Astrocyte (in vitro differentiated cells and primary cell): ENCODE results near the gene GABBR2. TPM values are rescaled to one million over a fixed set of nuclear protein-coding genes. Genes with fewer than 3 reads are reported as not detected.

Experiments used
- DNase-seq: peaks from one replicate; pipeline ENCODE4 v3.0.0-alpha.2; 2010; ENCODE audit warnings: low read depth
- FAIRE-seq: peaks from 2 replicates; lab custom pipeline; 2011; peaks lifted over from hg19 to GRCh38; lab: Jason Lieb, UNC
- H2AFZ ChIP-seq: 2 replicates; pipeline ENCODE4 v1.6.0; 2012; ENCODE audit warnings: low read depth, low read length, inconsistent platforms
- H3K27ac ChIP-seq: 2 replicates; pipeline ENCODE4 v1.5.1; 2011; ENCODE audit warnings: low read depth, low read length, inconsistent platforms
- H3K27me3 ChIP-seq: 2 replicates; pipeline ENCODE4 v1.6.0; 2011; ENCODE audit warnings: low read length, inconsistent platforms; ENCODE audit not compliant: insufficient read depth
- H3K36me3 ChIP-seq: 2 replicates; pipeline ENCODE4 v1.5.1; 2011; ENCODE audit warnings: low read length, inconsistent platforms; ENCODE audit not compliant: insufficient read depth
- H3K4me1 ChIP-seq: 2 replicates; pipeline ENCODE4 v1.5.1; 2011; ENCODE audit warnings: low read length, inconsistent platforms; ENCODE audit not compliant: insufficient read depth
- H3K4me2 ChIP-seq: 2 replicates; pipeline ENCODE4 v1.6.0; 2012; ENCODE audit warnings: low read length, inconsistent platforms
- H3K4me3 ChIP-seq: 2 replicates; pipeline ENCODE4 v1.5.1; 2011; ENCODE audit warnings: low read depth, mild to moderate bottlenecking, low read length, inconsistent platforms; ENCODE audit not compliant: insufficient read depth
- H3K79me2 ChIP-seq: 2 replicates; pipeline ENCODE4 v1.6.0; 2012; ENCODE audit warnings: mild to moderate bottlenecking, low read length, inconsistent platforms; ENCODE audit not compliant: insufficient read depth
- H3K9ac ChIP-seq: 2 replicates; pipeline ENCODE4 v1.6.0; 2012; ENCODE audit warnings: mild to moderate bottlenecking, low read length, inconsistent platforms
- H3K9me3 ChIP-seq: 2 replicates; pipeline ENCODE4 v1.5.1; 2012; ENCODE audit warnings: low read depth, mild to moderate bottlenecking, low read length, inconsistent platforms; ENCODE audit not compliant: insufficient read depth
- H4K20me1 ChIP-seq: 2 replicates; pipeline ENCODE4 v1.6.0; 2012; ENCODE audit warnings: low read length, inconsistent platforms; ENCODE audit not compliant: insufficient read depth
- H3K27ac Mint-ChIP-seq: one replicate; pipeline ENCODE4 v1.8.0; 2021; ENCODE audit warnings: mild to moderate bottlenecking, mixed read lengths; ENCODE audit not compliant: unreplicated experiment
- H3K27me3 Mint-ChIP-seq: one replicate; pipeline ENCODE4 v1.8.0; 2021; ENCODE audit warnings: low read depth, mixed read lengths; ENCODE audit not compliant: unreplicated experiment
- H3K36me3 Mint-ChIP-seq: one replicate; pipeline ENCODE4 v1.8.0; 2021; ENCODE audit warnings: low read depth, mixed read lengths; ENCODE audit not compliant: unreplicated experiment
- H3K4me1 Mint-ChIP-seq: one replicate; pipeline ENCODE4 v1.8.0; 2021; ENCODE audit warnings: low read depth, mixed read lengths; ENCODE audit not compliant: unreplicated experiment
- H3K4me3 Mint-ChIP-seq: one replicate; pipeline ENCODE4 v1.8.0; 2021; ENCODE audit warnings: mild to moderate bottlenecking, moderate library complexity, mixed read lengths; ENCODE audit not compliant: unreplicated experiment
- H3K9me3 Mint-ChIP-seq: one replicate; pipeline ENCODE4 v1.8.0; 2021; ENCODE audit warnings: mild to moderate bottlenecking, mixed read lengths; ENCODE audit not compliant: unreplicated experiment
- EZH2 ChIP-seq: IDR thresholded peaks from 2 replicates; pipeline ENCODE4 v1.6.1; 2012; ENCODE audit warnings: mild to moderate bottlenecking, low read length, inconsistent platforms; ENCODE audit not compliant: insufficient read depth
- total RNA-seq: library from RNA; stranded (reverse); gene quantifications from 2 replicates; pipeline ENCODE4 v1.2.1, GENCODE V29; 2021
- TF ChIP-seq, protein P1 (sequence below): IDR thresholded peaks from 2 replicates; pipeline ENCODE4 v1.5.1; 2011; ENCODE audit warnings: low read depth, mild to moderate bottlenecking, inconsistent platforms, low read length, moderate library complexity; ENCODE audit not compliant: insufficient read depth

Gene GABBR2
- total RNA-seq, 1 donor from 2014 or later = 2.0 TPM

DNA sequence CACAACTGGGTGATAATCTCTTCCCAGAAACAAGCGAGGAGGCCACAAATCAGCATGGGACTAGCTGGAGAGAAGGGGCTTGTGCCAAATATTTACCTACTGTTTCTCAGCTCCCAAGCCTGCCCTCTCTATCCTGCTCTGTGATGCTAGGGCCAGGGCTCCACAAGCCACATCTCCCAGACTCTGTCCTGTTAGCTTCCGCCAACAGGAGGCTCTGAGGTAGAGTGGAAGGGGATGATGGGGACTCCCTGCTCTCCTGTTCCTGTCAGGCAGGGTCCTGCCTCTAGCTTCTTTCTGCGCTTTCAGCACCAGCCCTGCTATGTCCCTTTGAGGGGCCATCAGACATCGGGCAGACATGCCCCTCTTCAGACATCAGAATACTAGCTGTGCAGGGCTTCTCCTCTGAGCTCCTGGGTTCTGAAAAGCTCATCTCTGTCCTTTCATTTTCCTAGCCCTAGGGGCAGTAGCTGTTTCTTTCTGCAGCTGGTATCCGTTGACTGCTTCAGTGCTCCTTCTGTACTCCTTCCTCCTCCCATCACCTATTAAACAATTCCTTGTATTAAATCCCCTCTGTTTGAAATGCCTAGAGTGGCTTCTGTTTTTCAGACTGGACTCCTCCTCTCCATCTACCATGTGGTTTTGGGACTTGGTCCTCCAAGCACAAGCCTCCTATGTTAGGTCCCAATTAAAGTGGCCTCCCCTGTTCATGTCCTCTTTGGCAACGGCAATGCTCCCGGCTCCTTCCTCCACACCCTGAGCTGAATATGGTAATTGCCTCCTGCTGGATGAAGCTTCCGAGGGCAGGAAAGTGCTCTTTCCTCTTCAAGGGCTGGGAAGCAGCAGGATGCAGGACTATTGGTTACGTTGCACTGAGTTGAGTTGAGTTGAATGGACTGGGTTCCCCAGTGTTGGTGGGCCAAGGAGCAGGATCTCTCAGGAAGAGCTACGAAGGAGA is 292.2 kb downstream of the GABBR2 start:
- DNase-seq (no peak), FAIRE-seq (no peak)
- peaks cover 15% of the 10 kb centered on the region for H3K9me3 Mint-ChIP-seq
- Histone ChIP-seq H3K27me3 (peaks cover 3% of the 10 kb centered on the region), H3K79me2 (no peaks in the 10 kb centered on the region), H3K36me3 (no peaks in the 10 kb centered on the region), H3K9ac (no peak overlapping the region), H3K4me3 (no peak overlapping the region), H2AFZ (no peak overlapping the region), H3K27ac (no peak overlapping the region), H3K4me1 (no peaks in the 10 kb centered on the region), H4K20me1 (no peaks in the 10 kb centered on the region), H3K9me3 (no peaks in the 10 kb centered on the region), H3K4me2 (no peak overlapping the region)
- peaks cover 3% of the 10 kb centered on the region for H3K36me3 Mint-ChIP-seq
- no peak for TF ChIP-seq EZH2
- TF ChIP-seq, protein P1, sequence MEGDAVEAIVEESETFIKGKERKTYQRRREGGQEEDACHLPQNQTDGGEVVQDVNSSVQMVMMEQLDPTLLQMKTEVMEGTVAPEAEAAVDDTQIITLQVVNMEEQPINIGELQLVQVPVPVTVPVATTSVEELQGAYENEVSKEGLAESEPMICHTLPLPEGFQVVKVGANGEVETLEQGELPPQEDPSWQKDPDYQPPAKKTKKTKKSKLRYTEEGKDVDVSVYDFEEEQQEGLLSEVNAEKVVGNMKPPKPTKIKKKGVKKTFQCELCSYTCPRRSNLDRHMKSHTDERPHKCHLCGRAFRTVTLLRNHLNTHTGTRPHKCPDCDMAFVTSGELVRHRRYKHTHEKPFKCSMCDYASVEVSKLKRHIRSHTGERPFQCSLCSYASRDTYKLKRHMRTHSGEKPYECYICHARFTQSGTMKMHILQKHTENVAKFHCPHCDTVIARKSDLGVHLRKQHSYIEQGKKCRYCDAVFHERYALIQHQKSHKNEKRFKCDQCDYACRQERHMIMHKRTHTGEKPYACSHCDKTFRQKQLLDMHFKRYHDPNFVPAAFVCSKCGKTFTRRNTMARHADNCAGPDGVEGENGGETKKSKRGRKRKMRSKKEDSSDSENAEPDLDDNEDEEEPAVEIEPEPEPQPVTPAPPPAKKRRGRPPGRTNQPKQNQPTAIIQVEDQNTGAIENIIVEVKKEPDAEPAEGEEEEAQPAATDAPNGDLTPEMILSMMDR = no peak
- peaks cover 43% of the 10 kb centered on the region for H3K27me3 Mint-ChIP-seq
- H3K27ac Mint-ChIP-seq = no peak overlapping the region
- H3K4me3 Mint-ChIP-seq = no peak overlapping the region
- H3K4me1 Mint-ChIP-seq = no peaks in the 10 kb centered on the region

DNA sequence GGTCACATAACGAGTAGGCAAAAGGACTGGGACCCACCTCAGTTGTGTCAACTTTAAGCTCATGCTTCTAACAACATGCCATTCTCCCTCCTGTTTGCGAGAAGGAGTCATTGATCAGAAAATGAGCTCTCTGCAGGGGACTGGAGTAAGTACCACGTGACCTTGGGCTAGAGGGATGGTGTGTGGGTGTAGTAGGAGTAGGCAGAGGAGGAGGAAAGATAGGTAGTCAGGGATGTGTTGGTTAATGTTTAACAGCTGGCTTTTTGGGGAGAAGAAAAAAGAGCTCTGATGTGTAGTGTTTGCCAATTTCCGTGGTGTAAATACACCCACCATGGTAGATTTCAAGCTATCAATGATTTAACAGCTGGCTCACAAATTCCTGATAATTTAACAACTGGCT is 293.0 kb downstream of the GABBR2 start:
- Mint-ChIP-seq H3K27ac (no peak overlapping the region), H3K27me3 (peaks cover 40% of the 10 kb centered on the region), H3K4me1 (no peaks in the 10 kb centered on the region), H3K36me3 (peaks cover 3% of the 10 kb centered on the region), H3K9me3 (peaks cover 15% of the 10 kb centered on the region), H3K4me3 (no peak overlapping the region)
- no peaks in the 10 kb centered on the region for H3K4me1 ChIP-seq
- TF ChIP-seq EZH2 = no peak
- TF ChIP-seq, protein P1 = no peak
- no peak overlapping the region for H3K4me2 ChIP-seq
- DNase-seq (no peak), FAIRE-seq (no peak)
- H2AFZ ChIP-seq = no peak overlapping the region
- H4K20me1 ChIP-seq = no peaks in the 10 kb centered on the region
- no peaks in the 10 kb centered on the region for H3K79me2 ChIP-seq
- no peak overlapping the region for H3K9ac ChIP-seq
- no peak overlapping the region for H3K4me3 ChIP-seq
- H3K27ac ChIP-seq = no peak overlapping the region
- no peaks in the 10 kb centered on the region for H3K36me3 ChIP-seq
- peaks cover 3% of the 10 kb centered on the region for H3K27me3 ChIP-seq
- H3K9me3 ChIP-seq = no peaks in the 10 kb centered on the region

GRCh38 chr9:98413084-98413483 is 295.7 kb downstream of the GABBR2 start:
- FAIRE-seq (no peak), DNase-seq (no peak)
- Histone ChIP-seq H3K9me3 (no peaks in the 10 kb centered on the region), H2AFZ (no peak overlapping the region), H3K4me1 (no peaks in the 10 kb centered on the region), H3K27me3 (peaks cover 3% of the 10 kb centered on the region), H3K9ac (no peak overlapping the region), H3K36me3 (no peaks in the 10 kb centered on the region), H3K4me2 (no peak overlapping the region), H3K4me3 (no peak overlapping the region), H4K20me1 (no peaks in the 10 kb centered on the region), H3K79me2 (no peaks in the 10 kb centered on the region), H3K27ac (no peak overlapping the region)
- Mint-ChIP-seq H3K4me3 (no peak overlapping the region), H3K4me1 (peaks cover 8% of the 10 kb centered on the region), H3K27me3 (peaks cover 30% of the 10 kb centered on the region), H3K36me3 (peaks cover 3% of the 10 kb centered on the region), H3K9me3 (peaks cover 17% of the 10 kb centered on the region), H3K27ac (no peak overlapping the region)
- TF ChIP-seq, protein P1 = no peak
- no peak for TF ChIP-seq EZH2
